ENCODE data around the gene GPR27. TPM values are rescaled to one million over a fixed set of nuclear protein-coding genes. Genes with fewer than 3 reads are reported as not detected.

Gene GPR27
- total RNA-seq, 6 experiments from 2014 or later, result 0.09 to 0.37 (median 0.12) TPM; not detected in 1

DNA sequence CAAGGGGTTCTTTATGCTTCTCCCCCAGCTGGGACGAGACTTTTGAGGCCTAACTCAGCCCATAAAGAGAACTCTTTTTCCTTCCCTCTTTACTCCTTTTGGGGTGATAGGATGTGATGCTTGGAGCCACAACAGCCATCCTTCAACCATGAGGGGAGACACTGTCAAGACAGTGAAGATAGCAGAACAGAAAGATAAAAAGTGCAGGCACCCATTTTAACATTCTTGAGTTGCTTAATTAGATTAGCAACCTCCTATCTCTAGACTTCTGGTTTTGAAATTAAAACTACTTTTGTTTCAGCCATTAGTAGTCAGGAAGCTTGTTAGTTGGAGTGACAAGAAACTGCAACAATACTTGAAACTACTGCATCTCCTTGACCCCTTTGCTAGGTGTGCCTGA is 6.5 kb downstream of the GPR27 start:
- 90% methylated on average over 1 of the region's 1 CpG for WGBS (ENCODE audit: insufficient coverage, low coverage, low lambda C conversion rate, missing lambda C conversion rate)
- Histone ChIP-seq H3K9me3 (no peaks in the 10 kb centered on the region), H3K36me3 (no peaks in the 10 kb centered on the region), H3K27me3 (no peaks in the 10 kb centered on the region), H3K4me3 (no peak overlapping the region), H3K27ac (no peak overlapping the region), H3K4me1 (no peaks in the 10 kb centered on the region)
- ATAC-seq, result no peak
- intact Hi-C loops (cut with DNase I), result no loop called here
- no peak for DNase-seq
- no peak for TF ChIP-seq CTCF (IDR thresholded peaks at IDR 0.05)
- no peak for TF ChIP-seq POLR2A (IDR thresholded peaks at IDR 0.05)

GRCh38 chr3:71763426-71763825 is 9.8 kb downstream of the GPR27 start:
- no peaks in the 10 kb centered on the region for H3K36me3 ChIP-seq
- ATAC-seq (no peak), DNase-seq (no peak)
- H3K4me1 ChIP-seq, result no peaks in the 10 kb centered on the region
- no peak overlapping the region for H3K27ac ChIP-seq
- no peaks in the 10 kb centered on the region for H3K27me3 ChIP-seq
- H3K4me3 ChIP-seq, result no peak overlapping the region
- 47% methylated on average over 5 of the region's 5 CpGs for WGBS (ENCODE audit: insufficient coverage, low coverage, low lambda C conversion rate, missing lambda C conversion rate)
- intact Hi-C loops (cut with DNase I), result no loop called here
- H3K9me3 ChIP-seq, result no peaks in the 10 kb centered on the region
- TF ChIP-seq POLR2A (IDR thresholded peaks at IDR 0.05) (no peak), CTCF (IDR thresholded peaks at IDR 0.05) (no peak)

DNA sequence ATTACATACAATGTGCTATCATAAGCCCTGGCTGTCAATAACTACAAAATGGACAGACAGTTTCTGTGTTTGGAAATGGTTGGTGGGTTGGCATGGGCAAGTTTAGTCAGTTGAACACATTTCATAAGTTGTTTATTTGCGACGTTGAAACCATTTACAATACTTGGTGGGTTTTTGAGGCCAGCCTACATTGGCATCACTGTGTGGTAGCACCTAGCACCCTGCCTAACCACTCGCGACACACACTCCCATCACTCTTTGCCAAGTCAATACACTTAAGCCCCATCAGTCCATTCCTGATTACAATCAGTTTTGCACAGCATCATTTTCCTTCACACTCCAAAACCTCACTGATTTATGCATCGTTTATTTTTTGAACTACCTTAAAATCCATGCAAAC is 17.5 kb downstream of the GPR27 start:
- WGBS (ENCODE audit: insufficient coverage, low coverage, low lambda C conversion rate, missing lambda C conversion rate), result 55% methylated on average over 5 of the region's 5 CpGs

GRCh38 chr3:71771884-71772283 is 18.2 kb downstream of the GPR27 start:
- Histone ChIP-seq H3K9me3 (no peaks in the 10 kb centered on the region), H3K36me3 (no peaks in the 10 kb centered on the region), H3K27ac (no peak overlapping the region), H3K4me1 (no peaks in the 10 kb centered on the region), H3K27me3 (peaks cover 0 to 4% of the 10 kb centered on the region in 2 donors), H3K4me3 (no peak overlapping the region)
- WGBS (ENCODE audit: insufficient coverage, low coverage, low lambda C conversion rate, missing lambda C conversion rate), result 27% methylated on average over 1 of the region's 1 CpG
- intact Hi-C loops (cut with DNase I), result no loop called here
- ATAC-seq (no peak), DNase-seq (no peak)
- TF ChIP-seq CTCF (IDR thresholded peaks at IDR 0.05) (no peak), POLR2A (IDR thresholded peaks at IDR 0.05) (no peak)

More for the DNA sequence above, 17.5 kb downstream of the GPR27 start:
- no peak overlapping the region for H3K4me3 ChIP-seq
- peaks cover 0 to 4% of the 10 kb centered on the region in 2 donors for H3K27me3 ChIP-seq
- DNase-seq (no peak), ATAC-seq (no peak)
- H3K4me1 ChIP-seq, result no peaks in the 10 kb centered on the region
- no peak for TF ChIP-seq POLR2A (IDR thresholded peaks at IDR 0.05)
- no peak for TF ChIP-seq CTCF (IDR thresholded peaks at IDR 0.05)
- no peaks in the 10 kb centered on the region for H3K36me3 ChIP-seq
- no peaks in the 10 kb centered on the region for H3K9me3 ChIP-seq
- intact Hi-C loops (cut with DNase I), result no loop called here
- H3K27ac ChIP-seq, result no peak overlapping the region

DNA sequence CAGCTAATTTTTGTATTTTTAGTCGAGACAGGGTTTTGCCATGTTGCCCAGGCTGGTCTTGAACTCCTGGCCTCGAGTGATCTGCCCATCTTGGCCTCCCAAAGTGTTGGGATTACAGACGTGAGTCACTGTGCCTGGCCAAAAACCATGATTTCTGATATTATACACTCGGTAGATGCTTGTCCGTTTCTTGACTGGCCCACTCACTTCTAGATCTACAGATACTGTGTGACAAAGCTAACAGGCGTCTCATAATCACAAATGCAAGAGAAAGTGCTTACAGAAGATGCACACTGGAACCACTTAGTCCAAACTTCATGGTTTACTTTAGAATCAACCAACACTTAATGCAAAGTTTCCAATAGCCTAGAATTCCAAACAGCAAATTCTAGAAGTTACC is 22.9 kb downstream of the GPR27 start:
- Histone ChIP-seq H3K27ac (no peak overlapping the region), H3K4me1 (no peaks in the 10 kb centered on the region), H3K9me3 (no peaks in the 10 kb centered on the region), H3K36me3 (no peaks in the 10 kb centered on the region), H3K4me3 (no peak overlapping the region), H3K27me3 (peaks cover 0 to 4% of the 10 kb centered on the region in 2 donors)
- 66% methylated on average over 4 of the region's 6 CpGs for WGBS (ENCODE audit: insufficient coverage, low coverage, low lambda C conversion rate, missing lambda C conversion rate)
- DNase-seq (no peak), ATAC-seq (no peak)
- intact Hi-C loops (cut with DNase I), result no loop called here
- TF ChIP-seq POLR2A (IDR thresholded peaks at IDR 0.05) (no peak), CTCF (IDR thresholded peaks at IDR 0.05) (no peak)
